Measurements from ENCODE around the gene HTR7. TPM values are rescaled to one million over a fixed set of nuclear protein-coding genes. Genes with fewer than 3 reads are reported as not detected.

HTR7 gene
- total RNA-seq, 1 experiment from 2014 or later: not detected

DNA sequence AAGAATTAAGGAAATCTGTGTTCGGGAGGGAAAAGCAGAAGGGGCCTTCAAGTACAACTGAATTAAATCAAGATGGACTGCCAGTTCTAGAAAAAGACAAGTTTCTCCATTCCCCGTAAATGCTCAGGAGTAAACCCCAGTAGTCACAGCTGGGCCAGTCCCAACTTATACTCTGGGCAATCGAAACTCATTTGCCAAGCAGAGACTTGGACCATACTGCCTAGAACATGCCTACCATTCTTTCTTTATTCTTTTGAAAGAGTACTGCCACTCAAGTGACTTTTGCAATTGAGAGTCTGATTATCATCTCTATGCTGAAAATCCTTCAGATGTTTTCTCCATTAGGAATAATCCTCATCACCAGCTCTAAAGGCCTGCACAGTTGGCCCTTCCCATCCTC is 35.4 kb upstream of the HTR7 start:
- Mint-ChIP-seq H3K4me3 (ENCODE audit: unreplicated experiment) (no peak overlapping the region), H3K36me3 (ENCODE audit: insufficient read depth, unreplicated experiment) (peaks cover 41% of the 10 kb centered on the region), H3K27ac (ENCODE audit: unreplicated experiment) (no peak overlapping the region), H3K27me3 (ENCODE audit: insufficient read depth, unreplicated experiment) (no peaks in the 10 kb centered on the region), H3K4me1 (ENCODE audit: low read depth, unreplicated experiment) (no peaks in the 10 kb centered on the region), H3K9me3 (ENCODE audit: unreplicated experiment) (no peaks in the 10 kb centered on the region)
- Histone ChIP-seq H3K9me3 (no peaks in the 10 kb centered on the region), H3K4me3 (ENCODE audit: low read depth, low read length) (no peak overlapping the region), H3K4me1 (no peaks in the 10 kb centered on the region), H3K36me3 (ENCODE audit: control insufficient read depth, insufficient read depth, low read length) (no peaks in the 10 kb centered on the region), H3K27me3 (replicated peaks; ENCODE audit: control insufficient read depth, insufficient read depth, low read length) (no peaks in the 10 kb centered on the region)
- POLR2A ChIA-PET: no interaction called here
- intact Hi-C loops (cut with micrococcal nuclease; ENCODE audit: unreplicated experiment): no loop called here
- no peak for DNase-seq
- BruUV-seq (replicated peaks): no TSS peak
- TF ChIP-seq, protein P1, sequence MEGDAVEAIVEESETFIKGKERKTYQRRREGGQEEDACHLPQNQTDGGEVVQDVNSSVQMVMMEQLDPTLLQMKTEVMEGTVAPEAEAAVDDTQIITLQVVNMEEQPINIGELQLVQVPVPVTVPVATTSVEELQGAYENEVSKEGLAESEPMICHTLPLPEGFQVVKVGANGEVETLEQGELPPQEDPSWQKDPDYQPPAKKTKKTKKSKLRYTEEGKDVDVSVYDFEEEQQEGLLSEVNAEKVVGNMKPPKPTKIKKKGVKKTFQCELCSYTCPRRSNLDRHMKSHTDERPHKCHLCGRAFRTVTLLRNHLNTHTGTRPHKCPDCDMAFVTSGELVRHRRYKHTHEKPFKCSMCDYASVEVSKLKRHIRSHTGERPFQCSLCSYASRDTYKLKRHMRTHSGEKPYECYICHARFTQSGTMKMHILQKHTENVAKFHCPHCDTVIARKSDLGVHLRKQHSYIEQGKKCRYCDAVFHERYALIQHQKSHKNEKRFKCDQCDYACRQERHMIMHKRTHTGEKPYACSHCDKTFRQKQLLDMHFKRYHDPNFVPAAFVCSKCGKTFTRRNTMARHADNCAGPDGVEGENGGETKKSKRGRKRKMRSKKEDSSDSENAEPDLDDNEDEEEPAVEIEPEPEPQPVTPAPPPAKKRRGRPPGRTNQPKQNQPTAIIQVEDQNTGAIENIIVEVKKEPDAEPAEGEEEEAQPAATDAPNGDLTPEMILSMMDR (IDR thresholded peaks at IDR 0.05; ENCODE audit: insufficient read depth in 1 of 2, low read depth in 1 of 2, low read length in 1 of 2, severe bottlenecking in 1 of 2, unreplicated experiment in 1 of 2): no peak
- CTCF ChIA-PET: no interaction called here

DNA sequence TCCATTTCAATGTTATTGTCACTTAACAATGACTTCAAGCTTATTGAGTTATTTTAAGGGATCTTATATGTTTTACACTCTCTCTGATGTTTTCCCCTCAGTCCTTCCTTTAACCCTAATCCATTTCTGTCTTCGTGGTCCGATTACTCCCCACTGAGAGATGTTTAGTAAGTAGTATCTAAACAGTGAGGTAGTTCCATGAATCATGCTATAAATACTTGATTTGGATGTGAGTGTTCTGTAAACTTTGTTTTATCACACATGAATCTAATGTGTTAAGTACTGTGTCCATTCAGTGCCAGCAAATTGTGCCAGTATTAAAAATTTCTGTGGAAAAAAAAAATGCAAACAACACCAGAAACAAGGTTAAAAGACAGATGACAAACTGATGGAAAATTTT is 32.5 kb upstream of the HTR7 start:
- Mint-ChIP-seq H3K36me3 (ENCODE audit: insufficient read depth, unreplicated experiment) (peaks cover 56% of the 10 kb centered on the region), H3K4me1 (ENCODE audit: low read depth, unreplicated experiment) (no peaks in the 10 kb centered on the region), H3K4me3 (ENCODE audit: unreplicated experiment) (no peak overlapping the region), H3K27ac (ENCODE audit: unreplicated experiment) (no peak overlapping the region), H3K9me3 (ENCODE audit: unreplicated experiment) (no peaks in the 10 kb centered on the region), H3K27me3 (ENCODE audit: insufficient read depth, unreplicated experiment) (no peaks in the 10 kb centered on the region)
- no peak for DNase-seq
- POLR2A ChIA-PET: no interaction called here
- Histone ChIP-seq H3K27me3 (replicated peaks; ENCODE audit: control insufficient read depth, insufficient read depth, low read length) (no peaks in the 10 kb centered on the region), H3K36me3 (ENCODE audit: control insufficient read depth, insufficient read depth, low read length) (no peaks in the 10 kb centered on the region), H3K4me3 (ENCODE audit: low read depth, low read length) (no peak overlapping the region), H3K4me1 (no peaks in the 10 kb centered on the region), H3K9me3 (no peaks in the 10 kb centered on the region)
- CTCF ChIA-PET: no interaction called here
- no TSS peak for BruUV-seq (replicated peaks)
- intact Hi-C loops (cut with micrococcal nuclease; ENCODE audit: unreplicated experiment): no loop called here
- TF ChIP-seq, protein P1 (IDR thresholded peaks at IDR 0.05; ENCODE audit: insufficient read depth in 1 of 2, low read depth in 1 of 2, low read length in 1 of 2, severe bottlenecking in 1 of 2, unreplicated experiment in 1 of 2): no peak

DNA sequence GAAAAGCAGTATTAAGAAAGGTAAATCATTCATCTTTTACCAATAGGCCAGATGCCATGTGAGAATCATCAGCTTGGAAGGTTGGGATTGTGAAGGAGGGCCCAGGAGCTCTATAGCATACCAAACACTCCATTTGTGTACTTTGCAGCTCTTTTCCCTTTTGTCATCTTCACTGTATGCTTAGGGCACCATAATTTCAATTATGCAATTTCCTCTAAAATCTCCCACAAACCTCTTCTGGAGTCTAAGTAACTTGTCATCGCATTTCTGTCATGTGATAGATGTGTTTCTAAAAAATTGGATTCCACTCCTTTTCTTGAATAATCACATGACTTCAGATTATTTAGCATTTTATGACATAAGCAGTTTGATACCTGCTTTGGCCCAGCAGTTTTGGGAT is 31.8 kb upstream of the HTR7 start:
- Histone ChIP-seq H3K9me3 (no peaks in the 10 kb centered on the region), H3K36me3 (ENCODE audit: control insufficient read depth, insufficient read depth, low read length) (no peaks in the 10 kb centered on the region), H3K27me3 (replicated peaks; ENCODE audit: control insufficient read depth, insufficient read depth, low read length) (no peaks in the 10 kb centered on the region), H3K4me1 (no peaks in the 10 kb centered on the region), H3K4me3 (ENCODE audit: low read depth, low read length) (no peak overlapping the region)
- no peaks in the 10 kb centered on the region for H3K9me3 Mint-ChIP-seq (ENCODE audit: unreplicated experiment)
- DNase-seq: no peak
- POLR2A ChIA-PET: no interaction called here
- BruUV-seq (replicated peaks): no TSS peak
- CTCF ChIA-PET: no interaction called here
- no peaks in the 10 kb centered on the region for H3K4me1 Mint-ChIP-seq (ENCODE audit: low read depth, unreplicated experiment)
- TF ChIP-seq, protein P1 (IDR thresholded peaks at IDR 0.05; ENCODE audit: insufficient read depth in 1 of 2, low read depth in 1 of 2, low read length in 1 of 2, severe bottlenecking in 1 of 2, unreplicated experiment in 1 of 2): no peak
- intact Hi-C loops (cut with micrococcal nuclease; ENCODE audit: unreplicated experiment): no loop called here
- H3K36me3 Mint-ChIP-seq (ENCODE audit: insufficient read depth, unreplicated experiment): peaks cover 55% of the 10 kb centered on the region
- H3K27me3 Mint-ChIP-seq (ENCODE audit: insufficient read depth, unreplicated experiment): no peaks in the 10 kb centered on the region
- no peak overlapping the region for H3K27ac Mint-ChIP-seq (ENCODE audit: unreplicated experiment)
- H3K4me3 Mint-ChIP-seq (ENCODE audit: unreplicated experiment): no peak overlapping the region

Measured in Caco-2 (cell line).